IMR-90 (cell line): ENCODE measurements around the gene SERPINH1.

Experiments used
- CHD1 ChIP-seq: IDR thresholded peaks from 2 replicates; pipeline ENCODE4 v1.6.1; 2012; ENCODE audit warnings: low read depth, low read length, improper control_type of control experiment
- CTCF ChIP-seq: conservative IDR thresholded peaks from 2 replicates; pipeline ENCODE4 v1.5.1; 2012; ENCODE audit warnings: mild to moderate bottlenecking, low read depth, low read length, improper control_type of control experiment
- MAFK ChIP-seq: IDR thresholded peaks from 2 replicates; pipeline ENCODE4 v1.6.1; 2012; ENCODE audit warnings: low read depth, low read length, improper control_type of control experiment
- RFX5 ChIP-seq: IDR thresholded peaks from 2 replicates; pipeline ENCODE4 v1.8.0; 2012; ENCODE audit warnings: low read depth, mild to moderate bottlenecking, low read length, moderate library complexity
- TF ChIP-seq, protein P1 (sequence below): fragments of 150-350 bp; IDR thresholded peaks from 2 replicates; pipeline ENCODE4 v1.6.1; 2017; ENCODE audit warnings: mild to moderate bottlenecking, antibody characterized with exemption, low read length, low read depth

GRCh38 chr11:75532200-75533048 is 29.6 kb upstream of the SERPINH1 start:
- TF ChIP-seq MAFK (no peak), CHD1 (no peak), RFX5 (no peak), CTCF (peak; percentile 89)
- TF ChIP-seq, protein P1, sequence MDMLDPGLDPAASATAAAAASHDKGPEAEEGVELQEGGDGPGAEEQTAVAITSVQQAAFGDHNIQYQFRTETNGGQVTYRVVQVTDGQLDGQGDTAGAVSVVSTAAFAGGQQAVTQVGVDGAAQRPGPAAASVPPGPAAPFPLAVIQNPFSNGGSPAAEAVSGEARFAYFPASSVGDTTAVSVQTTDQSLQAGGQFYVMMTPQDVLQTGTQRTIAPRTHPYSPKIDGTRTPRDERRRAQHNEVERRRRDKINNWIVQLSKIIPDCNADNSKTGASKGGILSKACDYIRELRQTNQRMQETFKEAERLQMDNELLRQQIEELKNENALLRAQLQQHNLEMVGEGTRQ = no peak
